SK-N-SH (cell line): ENCODE measurements around the gene STAT5B. TPM values are rescaled to one million over a fixed set of nuclear protein-coding genes. Genes with fewer than 3 reads are reported as not detected.
"Not testable (repeated sequence)": the region's sequence is repeated elsewhere in the genome, so short reads cannot be mapped to it uniquely, and the experiment has no call there.

Experiments used
- CTCF ChIA-PET: fragments of 300-600, 350-600 bp; formaldehyde crosslinking; extraction: SDS; loops from one replicate; lab custom pipeline; 2021; lab: Yijun Ruan, JAX
- POLR2A ChIA-PET: fragments of 350-600 bp; sonication (Branson Sonifier 250); formaldehyde crosslinking; extraction: SDS; loops from one replicate; lab custom pipeline; 2020; ENCODE audit warnings: antibody characterized with exemption, inconsistent platforms; lab: Yijun Ruan, JAX
- DNase-seq: peaks from one replicate; pipeline ENCODE4 v3.0.0; 2012
- H2AFZ ChIP-seq: fragments of 200-600 bp; sonication (generic); 2 replicates; pipeline ENCODE4 v1.8.1; 2016; ENCODE audit warnings: antibody characterized with exemption, mild to moderate bottlenecking, low read depth
- H3F3A ChIP-seq: fragments of 200-600 bp; sonication (generic); replicated peaks from 2 replicates; pipeline ENCODE3; 2016; ENCODE audit warnings: antibody characterized with exemption, mild to moderate bottlenecking; ENCODE audit not compliant: insufficient read depth
- H3K27ac ChIP-seq, 2 experiments: fragments of 200-500 bp in 1 of 2; fragments of 200-600 bp in 1 of 2; sonication (Bioruptor generic) in 1 of 2; sonication (generic), shearing (Covaris generic) in 1 of 2; 2 replicates each; pipeline versions ENCODE4 v1.5.1 to v1.6.1; 2014 to 2016; ENCODE audit warnings: low read depth in 2 of 2, inconsistent platforms in 1 of 2, low read length in 1 of 2, mild to moderate bottlenecking in 1 of 2, mixed read lengths in 1 of 2
- H3K27me3 ChIP-seq: fragments of 200-600 bp; sonication (generic), shearing (Covaris generic); 2 replicates; pipeline ENCODE4 v1.6.1; 2016; ENCODE audit warnings: mixed run types; ENCODE audit not compliant: insufficient read depth
- H3K36me3 ChIP-seq, 2 experiments: fragments of 200-500 bp in 1 of 2; fragments of 200-600 bp in 1 of 2; sonication (Bioruptor generic) in 1 of 2; sonication (generic) in 1 of 2; replicated peaks in 1 of 2; 2 replicates each; pipeline versions ENCODE3 to v1.5.1; 2014 to 2016; ENCODE audit warnings: low read length in 1 of 2, mild to moderate bottlenecking in 1 of 2; ENCODE audit not compliant: insufficient read depth in 2 of 2, control insufficient read depth in 1 of 2
- H3K4me1 ChIP-seq, 2 experiments: fragments of 200-500 bp in 1 of 2; fragments of 200-600 bp in 1 of 2; sonication (Bioruptor generic) in 1 of 2; sonication (generic), shearing (Covaris generic) in 1 of 2; 2 replicates each; pipeline versions ENCODE4 v1.5.1 to v1.6.1; 2014 to 2016; ENCODE audit warnings: low read depth in 1 of 2, low read length in 1 of 2, mixed run types in 1 of 2; ENCODE audit not compliant: insufficient read depth in 2 of 2, control insufficient read depth in 1 of 2
- H3K4me2 ChIP-seq: fragments of 200-600 bp; sonication (generic), shearing (Covaris generic); 2 replicates; pipeline ENCODE4 v1.6.1; 2017; ENCODE audit warnings: mixed run types
- H3K4me3 ChIP-seq, 2 experiments: fragments of 200-500 bp in 1 of 2; fragments of 200-600 bp in 1 of 2; sonication (Bioruptor generic) in 1 of 2; sonication (generic), shearing (Covaris generic) in 1 of 2; 2 replicates each; pipeline versions ENCODE4 v1.5.1 to v1.8.1; 2014 to 2016; ENCODE audit warnings: low read depth in 2 of 2, inconsistent platforms in 1 of 2, low read length in 1 of 2, mild to moderate bottlenecking in 1 of 2, mixed read lengths in 1 of 2, moderate library complexity in 1 of 2
- H3K79me2 ChIP-seq: fragments of 200-600 bp; sonication (generic); 2 replicates; pipeline ENCODE4 v1.8.1; 2017; ENCODE audit warnings: mild to moderate bottlenecking; ENCODE audit not compliant: insufficient read depth
- H3K9ac ChIP-seq: fragments of 200-600 bp; sonication (generic); 2 replicates; pipeline ENCODE4 v1.6.1; 2017; ENCODE audit warnings: mixed run types
- H3K9me2 ChIP-seq: fragments of 200-600 bp; sonication (generic); 2 replicates; pipeline ENCODE4 v1.6.1; 2017; ENCODE audit warnings: mixed run types
- H3K9me3 ChIP-seq: fragments of 200-600 bp; sonication (generic); 2 replicates; pipeline ENCODE4 v1.6.1; 2017; ENCODE audit warnings: mixed run types, mild to moderate bottlenecking, moderate library complexity
- H4K20me1 ChIP-seq: fragments of 200-600 bp; sonication (generic); 2 replicates; pipeline ENCODE4 v1.6.1; 2017; ENCODE audit warnings: mild to moderate bottlenecking, mixed run types; ENCODE audit not compliant: insufficient read depth
- CHD2 ChIP-seq: fragments of 150-350 bp; IDR thresholded peaks from 2 replicates; pipeline ENCODE4 v1.6.1; 2018; ENCODE audit warnings: low read length; ENCODE audit not compliant: partially characterized antibody
- CTCF ChIP-seq: fragments of 200-600 bp; sonication (generic); IDR thresholded peaks from 2 replicates; pipeline ENCODE4 v1.6.1; 2017; ENCODE audit warnings: antibody characterized with exemption, mild to moderate bottlenecking, moderate library complexity
- ELF1 ChIP-seq: IDR thresholded peaks from 2 replicates; pipeline ENCODE4 v1.4.0; 2012
- EZH2phosphoT487 ChIP-seq: fragments of 200-600 bp; sonication (generic); IDR thresholded peaks from 2 replicates; pipeline ENCODE4 v1.6.1; 2017; ENCODE audit warnings: low read depth, mixed run types, mild to moderate bottlenecking, antibody characterized with exemption, moderate library complexity, borderline replicate concordance
- FOSL2 ChIP-seq: IDR thresholded peaks from 2 replicates; pipeline ENCODE4 v1.4.0; 2012; ENCODE audit warnings: low read depth, mild to moderate bottlenecking, moderate library complexity, borderline replicate concordance
- FOXJ3 ChIP-seq: sonication (generic); formaldehyde crosslinking; IDR thresholded peaks from 2 replicates; pipeline ENCODE4 v1.5.1; 2020; ENCODE audit warnings: mild to moderate bottlenecking, missing genetic modification reagents
- FOXM1 ChIP-seq: IDR thresholded peaks from 2 replicates; pipeline ENCODE4 v1.4.0; 2012; ENCODE audit warnings: low read depth, mild to moderate bottlenecking
- GABPA ChIP-seq: IDR thresholded peaks from 2 replicates; pipeline ENCODE4 v1.4.0; 2012; ENCODE audit warnings: low read depth, mild to moderate bottlenecking
- GATA2 ChIP-seq: sonication (generic); formaldehyde crosslinking; IDR thresholded peaks from 2 replicates; pipeline ENCODE4 v1.5.0; 2020; ENCODE audit warnings: mild to moderate bottlenecking, missing genetic modification reagents
- IRF3 ChIP-seq: fragments of 150-350 bp; IDR thresholded peaks from 2 replicates; pipeline ENCODE4 v1.6.1; 2016; ENCODE audit warnings: mild to moderate bottlenecking, low read depth, low read length
- MAX ChIP-seq: IDR thresholded peaks from 2 replicates; pipeline ENCODE4 v1.4.0; 2012; ENCODE audit warnings: low read depth
- MXI1 ChIP-seq: IDR thresholded peaks from 2 replicates; pipeline ENCODE4 v1.6.1; 2012; ENCODE audit warnings: mild to moderate bottlenecking, low read depth, low read length, improper control_type of control experiment
- NFIC ChIP-seq: IDR thresholded peaks from 2 replicates; pipeline ENCODE4 v1.4.0; 2012; ENCODE audit warnings: borderline replicate concordance
- NRF1 ChIP-seq: IDR thresholded peaks from 2 replicates; pipeline ENCODE4 v1.6.1; 2012; ENCODE audit warnings: low read depth, mild to moderate bottlenecking, low read length
- REST ChIP-seq: IDR thresholded peaks from 2 replicates; pipeline ENCODE4 v1.6.1; 2012; ENCODE audit warnings: mild to moderate bottlenecking, low read depth, low read length, moderate library complexity
- RFX5 ChIP-seq: IDR thresholded peaks from 2 replicates; pipeline ENCODE4 v1.6.1; 2012; ENCODE audit warnings: mild to moderate bottlenecking, improper control_type of control experiment, low read length
- RXRA ChIP-seq: IDR thresholded peaks from 2 replicates; pipeline ENCODE4 v1.4.0; 2012; ENCODE audit warnings: low read depth, mild to moderate bottlenecking, borderline replicate concordance
- SMC3 ChIP-seq: IDR thresholded peaks from 2 replicates; pipeline ENCODE4 v1.6.1; 2012; ENCODE audit warnings: low read depth, low read length, improper control_type of control experiment
- YY1 ChIP-seq: IDR thresholded peaks from 2 replicates; pipeline ENCODE4 v1.4.0; 2012; ENCODE audit warnings: low read depth, mild to moderate bottlenecking
- WGBS: methylation state at CpG from one replicate; pipeline ENCODE4 v1.1.6; 2017; ENCODE audit warnings: low lambda C conversion rate; 5-methylcytosine and 5-hydroxymethylcytosine counted together
- polyA plus RNA-seq, 3 experiments: library from polyadenylated mRNA; depleted of rRNA; stranded (reverse); fragments of >200 nt; gene quantifications; 2 replicates each; pipeline ENCODE4 v1.2.3, GENCODE V29; 2012

STAT5B gene
- polyA plus RNA-seq, 1 of the 3 experiments (the other 2 are of a cell fraction), result 23.6 TPM

- POLR2A ChIA-PET, result no interaction called here
- H3K9ac ChIP-seq, result no peak overlapping the region
- TF ChIP-seq NFIC (no peak), CHD2 (no peak), CTCF (no peak), IRF3 (no peak), RFX5 (no peak), YY1 (no peak), FOXM1 (no peak), ELF1 (no peak), MAX (no peak), GATA2 (CRISPR knock-in tag) (no peak), RXRA (no peak), NRF1 (no peak), MXI1 (no peak), SMC3 (no peak), FOSL2 (no peak), REST (no peak), FOXJ3 (CRISPR knock-in tag) (no peak), GABPA (no peak), EZH2phosphoT487 (no peak)
- H3K9me2 ChIP-seq, result no peaks in the 10 kb centered on the region
- no peaks in the 10 kb centered on the region for H3K9me3 ChIP-seq
- CTCF ChIA-PET, result interaction anchor here (0.8 to 2.1 kb wide), 3 partner anchors 11 to 277 kb away, joined by 3 to 6 read pairs (median 3); no protein-coding TSS in a partner anchor
- H3F3A ChIP-seq, result no peaks in the 10 kb centered on the region
- no peak overlapping the region for H3K4me3 ChIP-seq
- H3K4me2 ChIP-seq, result no peak overlapping the region
- no peak overlapping the region for H3K27ac ChIP-seq
- no peaks in the 10 kb centered on the region for H3K36me3 ChIP-seq
- H3K79me2 ChIP-seq, result peaks cover 78% of the 10 kb centered on the region
- no peak overlapping the region for H2AFZ ChIP-seq
- no peaks in the 10 kb centered on the region; the same call in 1 of the 2 replicates for H4K20me1 ChIP-seq
- no peaks in the 10 kb centered on the region for H3K4me1 ChIP-seq
- DNase-seq, result no peak
- H3K27me3 ChIP-seq, result no peaks in the 10 kb centered on the region
- WGBS, result 84% methylated on average over 5 of the region's 5 CpGs
These were observed 36.0 kb downstream of the STAT5B start for GRCh38 chr17:42240201-42240600.

GRCh38 chr17:42239576-42239975 lies 36.6 kb downstream of the STAT5B start:
- H3K36me3 ChIP-seq, H3K9me3 ChIP-seq, H2AFZ ChIP-seq, H3K9me2 ChIP-seq, H3K9ac ChIP-seq, H3K4me3 ChIP-seq, DNase-seq, H3K27ac ChIP-seq, H3F3A ChIP-seq, H3K27me3 ChIP-seq, POLR2A ChIA-PET, H3K4me1 ChIP-seq, H4K20me1 ChIP-seq, H3K4me2 ChIP-seq: not testable (repeated sequence)
- 98% methylated on average over 7 of the region's 7 CpGs for WGBS
- peaks cover 78% of the 10 kb centered on the region for H3K79me2 ChIP-seq
- CTCF ChIA-PET, result interaction anchor here (2.1 kb wide), 1 partner anchor 17 kb away, joined by 6 read pairs; no protein-coding TSS in a partner anchor
